ENCODE measurements around the gene MFSD6.

Gene MFSD6

GRCh38 chr2:190538201-190538600, 130.0 kb downstream of the MFSD6 start:
- no peak for DNase-seq (ENCODE audit: low read depth, low spot score)
- TF ChIP-seq, protein P1, sequence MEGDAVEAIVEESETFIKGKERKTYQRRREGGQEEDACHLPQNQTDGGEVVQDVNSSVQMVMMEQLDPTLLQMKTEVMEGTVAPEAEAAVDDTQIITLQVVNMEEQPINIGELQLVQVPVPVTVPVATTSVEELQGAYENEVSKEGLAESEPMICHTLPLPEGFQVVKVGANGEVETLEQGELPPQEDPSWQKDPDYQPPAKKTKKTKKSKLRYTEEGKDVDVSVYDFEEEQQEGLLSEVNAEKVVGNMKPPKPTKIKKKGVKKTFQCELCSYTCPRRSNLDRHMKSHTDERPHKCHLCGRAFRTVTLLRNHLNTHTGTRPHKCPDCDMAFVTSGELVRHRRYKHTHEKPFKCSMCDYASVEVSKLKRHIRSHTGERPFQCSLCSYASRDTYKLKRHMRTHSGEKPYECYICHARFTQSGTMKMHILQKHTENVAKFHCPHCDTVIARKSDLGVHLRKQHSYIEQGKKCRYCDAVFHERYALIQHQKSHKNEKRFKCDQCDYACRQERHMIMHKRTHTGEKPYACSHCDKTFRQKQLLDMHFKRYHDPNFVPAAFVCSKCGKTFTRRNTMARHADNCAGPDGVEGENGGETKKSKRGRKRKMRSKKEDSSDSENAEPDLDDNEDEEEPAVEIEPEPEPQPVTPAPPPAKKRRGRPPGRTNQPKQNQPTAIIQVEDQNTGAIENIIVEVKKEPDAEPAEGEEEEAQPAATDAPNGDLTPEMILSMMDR (IDR thresholded peaks at IDR 0.05; ENCODE audit: low read depth, low read length), result no peak
- in situ Hi-C loops (cut with HindIII; ENCODE audit: low sequenced_read_pairs), result no loop called here
- no peak overlapping the region for H3K4me3 ChIP-seq (ENCODE audit: low read depth, low read length)

GRCh38 chr2:190540048-190540447, 131.9 kb downstream of the MFSD6 start:
- in situ Hi-C loops (cut with HindIII; ENCODE audit: low sequenced_read_pairs), result no loop called here
- DNase-seq (ENCODE audit: low read depth, low spot score), result no peak
- no peak overlapping the region for H3K4me3 ChIP-seq (ENCODE audit: low read depth, low read length)
- TF ChIP-seq, protein P1 (IDR thresholded peaks at IDR 0.05; ENCODE audit: low read depth, low read length), result no peak

- DNase-seq (ENCODE audit: low read depth, low spot score), result peak; percentile 11
- peak overlapping the region; percentile 4 for H3K4me3 ChIP-seq (ENCODE audit: low read depth, low read length)
- in situ Hi-C loops (cut with HindIII; ENCODE audit: low sequenced_read_pairs), result no loop called here
- TF ChIP-seq, protein P1 (IDR thresholded peaks at IDR 0.05; ENCODE audit: low read depth, low read length), result no peak
These were observed 136.9 kb downstream of the MFSD6 start for GRCh38 chr2:190545093-190545492.

DNA sequence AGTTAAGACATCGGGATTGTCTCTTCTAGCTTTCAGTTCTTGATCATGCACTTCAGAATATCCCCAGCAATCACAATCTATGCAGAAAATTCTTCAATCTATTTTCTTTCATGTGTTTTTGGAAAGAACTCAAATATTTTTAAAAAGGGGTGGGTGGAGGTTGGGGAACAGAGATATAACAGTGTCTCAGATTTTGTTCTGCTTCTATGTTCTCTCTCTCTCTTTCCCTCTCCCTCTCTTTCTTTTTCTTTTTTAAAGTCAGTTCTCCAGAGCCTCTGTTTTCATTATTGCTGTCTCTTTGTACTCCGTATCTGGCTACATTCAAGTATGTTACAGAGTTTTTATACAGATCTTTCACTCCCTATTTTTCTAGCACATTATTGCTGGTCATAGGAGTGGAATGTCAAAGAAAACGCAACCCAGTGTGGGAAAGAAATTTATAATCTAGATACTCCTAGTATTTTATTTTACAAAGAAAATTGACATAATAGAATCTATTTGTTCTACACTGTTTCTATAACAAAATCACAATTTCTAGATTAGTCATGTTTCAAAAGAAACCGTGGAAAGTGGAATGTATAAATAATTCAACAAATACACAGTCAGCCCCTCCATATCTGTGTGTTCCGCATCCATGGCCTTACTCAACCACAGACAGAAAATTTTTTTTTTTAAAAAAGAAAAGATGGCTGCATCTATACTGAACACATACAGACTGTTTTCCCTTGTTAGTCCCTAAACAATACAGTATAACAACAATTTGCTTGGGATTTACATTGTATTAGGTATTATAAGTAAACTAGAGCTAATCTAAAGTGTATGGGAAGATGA, 137.6 kb downstream of the MFSD6 start:
- in situ Hi-C loops (cut with HindIII; ENCODE audit: low sequenced_read_pairs), result no loop called here
- TF ChIP-seq, protein P1 (IDR thresholded peaks at IDR 0.05; ENCODE audit: low read depth, low read length), result no peak
- DNase-seq (ENCODE audit: low read depth, low spot score), result peak; percentile 60
- H3K4me3 ChIP-seq (ENCODE audit: low read depth, low read length), result no peak overlapping the region

DNA sequence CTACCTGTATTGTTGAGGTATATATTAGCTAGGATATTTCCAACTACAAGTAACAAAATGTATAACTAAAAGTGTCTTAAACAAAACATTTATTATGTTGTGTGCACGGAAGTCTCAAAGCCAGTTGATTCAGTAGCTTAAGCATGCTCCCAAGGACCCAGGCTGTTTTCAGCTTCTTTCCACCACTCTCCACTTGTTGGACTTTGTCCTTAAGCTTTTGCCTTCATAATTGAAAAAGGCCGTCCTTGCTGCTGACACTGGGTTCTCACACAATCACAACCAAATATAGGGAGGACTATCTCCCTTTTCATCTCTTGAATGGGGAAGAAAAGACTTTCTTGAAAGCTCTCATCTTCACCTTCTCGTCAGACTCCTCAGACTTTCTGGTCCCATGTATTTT, 138.6 kb downstream of the MFSD6 start:
- H3K4me3 ChIP-seq (ENCODE audit: low read depth, low read length), result no peak overlapping the region
- TF ChIP-seq, protein P1 (IDR thresholded peaks at IDR 0.05; ENCODE audit: low read depth, low read length), result no peak
- DNase-seq (ENCODE audit: low read depth, low spot score), result no peak
- in situ Hi-C loops (cut with HindIII; ENCODE audit: low sequenced_read_pairs), result no loop called here

DNA sequence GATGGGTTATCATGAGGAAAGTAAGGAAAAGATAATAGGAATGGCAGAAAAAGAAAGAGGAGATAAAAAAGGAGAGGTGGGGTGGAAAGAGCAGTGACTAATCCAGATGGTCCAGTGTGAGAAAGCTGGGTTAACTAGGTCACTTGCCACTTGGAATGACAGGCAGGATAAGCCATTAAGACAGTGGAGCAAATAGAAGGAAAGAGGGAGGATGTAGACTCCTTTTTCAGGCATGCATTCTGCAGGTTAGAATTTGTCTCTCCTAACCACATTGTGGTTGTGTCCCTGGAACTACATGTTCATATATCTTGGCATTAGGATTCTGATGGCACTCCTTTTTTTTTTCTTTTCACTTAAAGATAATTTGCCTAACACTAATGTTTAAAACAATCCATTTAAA, 139.7 kb downstream of the MFSD6 start:
- no peak overlapping the region for H3K4me3 ChIP-seq (ENCODE audit: low read depth, low read length)
- in situ Hi-C loops (cut with HindIII; ENCODE audit: low sequenced_read_pairs), result no loop called here
- DNase-seq (ENCODE audit: low read depth, low spot score), result no peak
- TF ChIP-seq, protein P1 (IDR thresholded peaks at IDR 0.05; ENCODE audit: low read depth, low read length), result no peak
